ENCODE data around the gene DDIT3.
"Not testable (repeated sequence)": the region's sequence is repeated elsewhere in the genome, so short reads cannot be mapped to it uniquely, and the experiment has no call there.

Gene DDIT3

GRCh38 chr12:57524814-57525614 is 4.7 kb upstream of the DDIT3 start:
- no peak for DNase-seq

GRCh38 chr12:57523706-57524614 is 3.6 kb upstream of the DDIT3 start:
- DNase-seq = no peak

GRCh38 chr12:57522887-57523705 is 2.8 kb upstream of the DDIT3 start:
- peak; percentile 21 for DNase-seq

- DNase-seq = peak; percentile 86
Measured at GRCh38 chr12:57522011-57522886, 1.9 kb upstream of the DDIT3 start, which contains the start of gene MBD6. Gene MBD6 (plus strand): TSS chr12:57522824. CDS start chr12:57524304, 1,480 bp downstream.

- DNase-seq = no peak
Measured at GRCh38 chr12:57521525-57522010, 1.3 kb upstream of the DDIT3 start.

DNA sequence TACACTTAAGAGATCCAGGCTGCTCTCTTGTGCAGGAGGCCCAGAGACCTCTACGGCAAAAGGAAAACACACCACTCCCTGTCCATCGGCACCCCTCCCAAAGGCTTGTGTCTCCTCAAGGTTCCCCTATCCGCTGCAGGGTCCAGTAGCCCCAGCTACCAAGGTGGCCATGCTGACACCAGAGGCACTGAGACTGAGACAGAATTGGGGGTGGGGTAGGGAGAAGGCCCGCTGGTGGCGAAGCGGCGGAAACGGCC is 590 bp downstream of the DDIT3 start:
- DNase-seq = no peak

DNA sequence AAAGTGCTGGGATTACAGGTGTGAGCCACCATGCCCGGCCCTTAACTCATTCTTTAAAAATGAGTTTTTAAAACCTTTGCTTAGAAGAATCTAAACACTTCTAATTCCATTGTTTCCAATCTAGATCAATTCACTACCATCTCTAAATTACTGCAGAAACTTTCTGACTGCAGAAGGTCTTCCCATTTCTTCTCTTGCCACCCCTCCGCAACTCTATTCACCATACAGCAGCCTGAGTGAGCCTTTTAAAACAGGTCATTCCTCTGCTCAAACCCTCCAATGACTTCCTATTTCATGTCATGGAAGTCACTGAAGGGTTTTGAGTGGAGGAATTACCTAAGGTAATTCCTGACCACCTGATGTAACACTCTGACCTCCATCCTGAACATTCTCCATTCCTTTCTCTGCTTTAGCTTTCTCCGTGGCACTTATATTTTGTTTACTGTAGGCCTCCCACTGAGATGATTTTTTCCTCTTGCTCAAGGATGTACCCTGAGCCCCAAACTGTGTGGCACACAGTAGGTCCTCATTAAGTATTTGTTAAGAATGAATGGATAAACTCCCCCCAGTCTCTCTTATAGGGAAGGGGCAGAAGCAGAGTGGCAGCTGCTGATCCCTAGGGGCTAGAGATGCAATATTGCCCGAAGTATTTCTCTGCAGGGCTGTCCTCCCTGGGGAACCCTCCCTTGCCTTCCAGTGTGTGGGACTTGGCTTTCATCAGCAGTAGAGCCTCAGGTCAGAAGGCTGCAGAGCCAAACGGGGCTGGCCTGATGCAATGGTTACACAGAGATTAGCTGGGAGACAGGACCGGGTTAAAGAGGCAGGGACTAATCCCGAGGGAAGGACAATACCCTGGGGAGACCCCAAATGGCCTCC is 1.2 kb downstream of the DDIT3 start:
- no peak for DNase-seq

- DNase-seq = no peak
Measured at GRCh38 chr12:57518176-57518919, 2.0 kb downstream of the DDIT3 start.

DNA sequence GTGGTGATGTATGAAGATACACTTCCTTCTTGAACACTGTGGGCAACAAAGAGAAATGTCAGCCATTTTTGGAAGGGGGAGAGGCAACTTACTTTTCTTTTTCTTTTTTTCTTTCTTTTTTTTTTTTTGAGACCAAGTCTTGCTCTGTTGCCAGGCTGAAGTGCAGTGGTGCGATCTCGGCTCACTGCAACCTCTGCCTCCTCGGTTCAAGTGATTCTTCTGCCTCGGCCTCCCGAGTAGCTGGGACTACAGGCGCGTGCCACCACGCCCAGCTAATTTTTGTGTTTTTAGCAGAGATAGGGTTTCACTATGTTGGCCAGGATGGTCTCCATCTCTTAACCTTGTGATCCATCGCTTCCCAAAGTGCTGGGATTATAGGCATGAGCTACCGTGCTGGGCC is 2.6 kb downstream of the DDIT3 start:
- not testable (repeated sequence) for DNase-seq

- DNase-seq = no peak
Measured at GRCh38 chr12:57517187-57517586, 3.1 kb downstream of the DDIT3 start.

DNA sequence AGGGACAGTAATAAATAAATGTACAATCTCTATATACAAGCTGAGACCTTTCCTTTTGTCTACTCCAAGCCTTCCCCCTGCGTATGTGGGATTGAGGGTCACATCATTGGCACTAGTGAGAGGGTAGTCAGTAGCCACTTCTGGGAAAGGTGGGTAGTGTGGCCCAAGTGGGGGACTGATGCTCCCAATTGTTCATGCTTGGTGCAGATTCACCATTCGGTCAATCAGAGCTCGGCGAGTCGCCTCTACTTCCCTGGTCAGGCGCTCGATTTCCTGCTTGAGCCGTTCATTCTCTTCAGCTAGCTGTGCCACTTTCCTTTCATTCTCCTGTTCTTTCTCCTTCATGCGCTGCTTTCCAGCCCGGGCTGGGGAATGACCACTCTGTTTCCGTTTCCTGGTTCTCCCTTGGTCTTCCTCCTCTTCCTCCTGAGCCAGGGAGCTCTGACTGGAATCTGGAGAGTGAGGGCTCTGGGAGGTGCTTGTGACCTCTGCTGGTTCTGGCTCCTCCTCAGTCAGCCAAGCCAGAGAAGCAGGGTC is 3.6 kb downstream of the DDIT3 start:
- no peak for DNase-seq

DNA sequence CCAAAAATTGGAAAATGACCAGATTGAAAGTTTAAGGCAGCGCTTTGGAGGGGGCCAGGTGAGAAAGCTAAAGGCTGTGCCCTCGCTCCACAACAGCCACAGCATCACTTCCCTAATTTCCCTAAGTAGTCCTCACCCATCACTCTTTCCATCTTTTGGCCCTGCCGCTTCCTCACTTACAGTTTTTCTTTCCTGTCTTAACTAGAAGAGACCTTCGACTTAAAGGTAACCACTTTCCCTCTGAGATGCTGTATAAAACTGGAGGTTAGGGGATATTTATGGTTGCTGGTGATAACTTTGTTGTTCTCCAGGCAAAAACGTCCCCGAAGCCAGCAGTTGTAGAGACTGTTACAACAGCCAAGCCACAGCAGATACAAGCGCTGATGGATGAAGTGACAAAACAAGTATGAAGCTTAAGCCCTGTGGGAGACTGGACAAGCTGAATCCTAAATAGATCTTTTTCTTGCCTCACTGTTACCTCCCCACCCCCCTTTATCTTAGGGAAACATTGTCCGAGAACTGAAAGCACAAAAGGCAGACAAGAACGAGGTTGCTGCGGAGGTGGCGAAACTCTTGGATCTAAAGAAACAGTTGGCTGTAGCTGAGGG is 4.3 kb downstream of the DDIT3 start:
- no peak for DNase-seq

GRCh38 chr12:57515408-57515933 is 4.8 kb downstream of the DDIT3 start:
- no peak for DNase-seq

DNA sequence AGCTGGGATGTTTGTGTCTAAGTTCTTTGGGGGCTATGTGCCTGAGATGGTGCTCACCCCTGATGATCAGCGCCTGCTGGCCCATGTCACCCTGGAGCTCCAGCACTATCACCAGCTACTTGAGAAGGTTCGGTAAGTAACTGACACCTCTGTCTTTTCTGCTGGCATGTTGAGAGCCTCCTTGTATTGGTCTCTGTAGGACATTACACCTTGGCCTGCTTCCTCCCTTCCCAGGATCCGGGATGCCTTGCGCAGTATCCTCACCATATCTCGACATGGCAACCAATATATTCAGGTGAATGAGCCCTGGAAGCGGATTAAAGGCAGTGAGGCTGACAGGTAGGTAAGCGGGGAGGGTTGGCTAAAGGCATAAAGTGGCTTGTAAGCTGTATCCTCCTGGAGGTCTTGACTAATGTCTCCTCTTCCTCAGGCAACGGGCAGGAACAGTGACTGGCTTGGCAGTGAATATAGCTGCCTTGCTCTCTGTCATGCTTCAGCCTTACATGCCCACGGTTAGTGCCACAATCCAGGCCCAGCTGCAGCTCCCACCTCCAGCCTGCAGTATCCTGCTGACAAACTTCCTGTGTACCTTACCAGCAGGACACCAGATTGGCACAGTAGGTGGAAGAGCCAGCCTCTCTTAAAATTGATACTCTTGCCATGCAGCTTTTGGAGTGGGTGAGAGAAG is 5.5 kb downstream of the DDIT3 start:
- no peak for DNase-seq

DNA sequence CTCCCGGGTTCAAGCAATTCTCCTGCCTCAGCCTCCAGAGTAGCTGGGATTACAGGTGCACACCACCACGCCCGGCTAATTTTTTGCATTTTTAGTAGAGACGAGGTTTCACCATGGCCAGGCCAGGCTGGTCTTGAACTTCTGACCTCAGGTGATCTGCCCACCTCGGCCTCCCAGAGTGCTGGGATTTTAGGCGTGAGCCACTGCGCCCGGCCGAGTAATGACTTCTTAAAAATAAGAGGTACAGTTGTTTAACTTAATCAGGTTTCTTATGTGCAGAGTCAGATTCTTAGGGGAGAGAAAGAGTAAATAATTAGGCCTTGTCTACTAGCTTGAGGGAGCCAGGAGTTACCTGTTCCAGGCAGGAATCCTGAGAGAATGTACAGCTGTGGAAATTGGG is 6.1 kb downstream of the DDIT3 start:
- DNase-seq = not testable (repeated sequence)

DNA sequence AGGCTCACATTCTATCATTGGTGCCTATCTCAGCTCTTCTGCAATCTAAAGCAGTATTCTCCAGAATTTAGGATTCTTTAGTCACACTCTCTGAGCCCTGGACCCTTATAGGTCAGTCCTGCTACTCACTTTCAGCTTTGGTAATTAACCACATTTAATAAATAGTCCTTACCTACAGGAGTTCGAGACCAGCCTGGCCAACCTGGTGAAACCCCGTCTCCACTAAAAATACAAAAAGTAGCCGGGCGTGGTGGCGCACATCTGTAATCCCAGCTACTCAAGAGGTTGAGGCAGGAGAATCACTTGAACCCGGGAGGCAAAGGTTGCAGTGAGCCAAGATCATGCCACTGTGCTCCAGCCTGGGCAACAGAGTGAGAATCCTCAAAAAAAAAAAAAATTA is 6.6 kb downstream of the DDIT3 start:
- not testable (repeated sequence) for DNase-seq

- no peak for DNase-seq
Measured at GRCh38 chr12:57513266-57513665, 7.0 kb downstream of the DDIT3 start.

- DNase-seq = no peak
Measured at GRCh38 chr12:57512665-57513064, 7.6 kb downstream of the DDIT3 start.
